GM19324 (cell line): Measurements from ENCODE around the gene ERV3-1.
"Not testable (repeated sequence)": the region's sequence is repeated elsewhere in the genome, so short reads cannot be mapped to it uniquely, and the experiment has no call there.

Experiments
- ATAC-seq: cut with Tn5 transposase; IDR thresholded peaks from one replicate; pipeline ENCODE4 v1.9.1; 2021; ENCODE audit warnings: mild to moderate bottlenecking, moderate library complexity; ENCODE audit not compliant: unreplicated experiment, low FRiP score

The ERV3-1 gene

DNA sequence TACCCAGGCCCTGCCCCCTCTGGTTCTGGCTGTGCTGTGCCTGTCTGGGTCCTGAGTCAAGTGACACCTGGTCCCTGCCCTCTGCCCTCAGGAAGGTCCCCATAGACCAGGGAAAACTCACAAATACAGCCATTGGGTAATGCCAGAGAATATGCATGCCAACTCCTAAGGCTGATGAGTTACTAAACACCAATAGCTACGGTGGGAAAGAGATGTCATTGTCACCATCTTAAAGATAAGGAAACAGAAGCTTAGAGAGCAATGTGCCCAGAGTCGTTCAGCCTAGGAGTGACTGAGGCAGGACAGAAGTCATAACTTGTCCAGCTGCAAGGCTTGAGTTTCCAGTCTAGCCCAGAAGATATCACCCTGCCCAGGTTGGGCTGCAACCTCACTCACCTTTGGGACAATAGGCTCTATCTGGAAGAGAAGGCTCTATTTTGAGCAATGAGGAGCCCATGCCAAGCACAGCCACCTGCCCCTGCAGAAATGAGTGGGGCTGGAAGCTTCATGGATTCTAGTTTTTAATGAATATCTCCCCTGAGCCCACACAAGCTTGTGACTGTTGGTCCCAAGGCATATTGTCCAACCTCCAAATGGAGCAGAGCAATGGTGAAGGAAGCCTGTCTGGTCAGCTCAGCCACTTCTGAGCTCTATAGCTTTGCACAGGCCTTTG lies 60.8 kb downstream of the ERV3-1 start:
- ATAC-seq: no peak

DNA sequence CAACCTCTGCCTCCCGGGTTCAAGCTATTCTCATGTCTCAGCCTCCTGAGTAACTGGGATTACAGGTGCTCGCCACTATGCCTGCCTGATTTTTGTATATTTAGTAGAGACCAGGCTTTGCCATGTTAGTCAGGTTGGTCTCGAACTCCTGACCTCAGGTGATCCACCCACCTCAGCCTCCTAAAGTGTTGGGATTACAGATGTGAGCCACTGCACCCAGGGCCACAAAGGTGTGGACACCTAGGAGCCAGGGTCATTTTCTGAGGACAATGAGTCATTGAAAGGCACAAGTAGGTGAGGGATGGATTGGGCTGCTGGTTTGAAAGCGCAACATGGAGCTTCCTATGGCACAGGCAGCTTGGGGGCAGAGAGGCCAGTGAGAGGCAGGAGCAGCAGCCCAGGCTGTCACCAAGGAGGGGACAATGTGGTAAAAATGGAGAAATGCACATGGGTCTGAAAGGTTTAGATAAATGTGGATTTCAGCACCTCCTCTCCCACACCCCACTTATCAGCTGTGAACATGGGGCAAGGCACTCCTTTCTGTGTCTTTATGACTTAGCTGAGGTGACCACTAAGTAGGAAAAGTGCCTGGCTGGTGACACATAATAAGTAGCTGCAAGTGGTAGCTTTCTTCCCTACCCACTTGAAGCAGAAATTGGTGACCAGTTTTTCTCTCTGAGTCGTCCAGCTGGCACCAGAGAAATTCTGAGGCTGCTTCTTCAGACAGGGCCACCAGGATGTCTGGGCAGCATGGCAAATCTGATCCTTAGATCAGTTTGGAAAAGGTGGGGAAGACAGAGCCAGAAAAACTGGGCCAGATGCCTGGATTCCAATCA lies 61.6 kb downstream of the ERV3-1 start:
- not testable (repeated sequence) for ATAC-seq
